Measurements from ENCODE around the gene CD83.

Gene CD83

GRCh38 chr6:14092316-14092715 lies 25.3 kb upstream of the CD83 start:
- no peak for DNase-seq

- DNase-seq = no peak
Measured at GRCh38 chr6:14092838-14093789, 24.5 kb upstream of the CD83 start.

GRCh38 chr6:14094721-14095120 lies 22.9 kb upstream of the CD83 start:
- DNase-seq = peak; percentile 32

- peak; percentile 55 for DNase-seq
Measured at GRCh38 chr6:14095437-14095836, 22.1 kb upstream of the CD83 start.

- DNase-seq = no peak
Measured at GRCh38 chr6:14100138-14100537, 17.4 kb upstream of the CD83 start.

GRCh38 chr6:14100966-14101365 lies 16.6 kb upstream of the CD83 start:
- DNase-seq = no peak

GRCh38 chr6:14102383-14102782 lies 15.2 kb upstream of the CD83 start:
- peak; percentile 44 for DNase-seq

GRCh38 chr6:14105547-14105946 lies 12.0 kb upstream of the CD83 start:
- DNase-seq = no peak

- peak; percentile 28 for DNase-seq
Measured at GRCh38 chr6:14107000-14107399, 10.6 kb upstream of the CD83 start.

- peak; percentile 42 for DNase-seq
Measured at GRCh38 chr6:14107711-14108494, 9.7 kb upstream of the CD83 start.

GRCh38 chr6:14108571-14109410 lies 8.8 kb upstream of the CD83 start:
- DNase-seq = peak; percentile 69

GRCh38 chr6:14109411-14109826 lies 8.2 kb upstream of the CD83 start:
- DNase-seq = no peak

- DNase-seq = peak; percentile 62
Measured at GRCh38 chr6:14110001-14110818, 7.4 kb upstream of the CD83 start.

GRCh38 chr6:14113976-14114375 lies 3.6 kb upstream of the CD83 start:
- no peak for DNase-seq

GRCh38 chr6:14118091-14118439 lies 493 bp downstream of the CD83 start:
- DNase-seq = no peak

GRCh38 chr6:14118446-14118845 lies 874 bp downstream of the CD83 start:
- no peak for DNase-seq

- DNase-seq = no peak
Measured at GRCh38 chr6:14119784-14120183, 2.2 kb downstream of the CD83 start.

GRCh38 chr6:14120546-14120945 lies 3.0 kb downstream of the CD83 start:
- no peak for DNase-seq

GRCh38 chr6:14121936-14122344 lies 4.4 kb downstream of the CD83 start:
- no peak for DNase-seq

GRCh38 chr6:14123386-14124111 lies 6.0 kb downstream of the CD83 start:
- no peak for DNase-seq

GRCh38 chr6:14125346-14125745 lies 7.8 kb downstream of the CD83 start:
- no peak for DNase-seq
